Esophagus muscularis mucosa (tissue), 4 donors: ENCODE results near the gene CAMKK2. TPM values are rescaled to one million over a fixed set of nuclear protein-coding genes. Genes with fewer than 3 reads are reported as not detected.

Source experiments
- DNase-seq: peaks from one replicate; pipeline ENCODE4 v3.0.0-alpha.2; 2017; ENCODE audit errors: extremely low spot score
- H3K27ac ChIP-seq, 4 donors: fragments of 200-600 bp; sonication (generic); replicated peaks in 1 of 4; 1 replicate in 3 of 4; 2 replicates in 1 of 4; pipeline ENCODE4 v1.5.1; 2016 to 2019; ENCODE audit warnings: mild to moderate bottlenecking in 1 of 4
- H3K27me3 ChIP-seq, 4 donors: fragments of 200-600 bp; sonication (generic); one replicate each; pipeline versions ENCODE4 v1.5.1 to v1.6.0; 2016 to 2019
- H3K36me3 ChIP-seq, 4 donors: fragments of 200-600 bp; sonication (generic); one replicate each; pipeline ENCODE4 v1.5.1; 2016 to 2019
- H3K4me1 ChIP-seq, 4 donors: fragments of 200-600 bp; sonication (generic); one replicate each; pipeline ENCODE4 v1.5.1; 2016 to 2019
- H3K4me3 ChIP-seq, 4 donors: fragments of 200-600 bp; sonication (generic); 1 replicate in 2 of 4; 2 replicates in 2 of 4; pipeline ENCODE4 v1.5.1; 2016 to 2019; ENCODE audit warnings: mild to moderate bottlenecking in 4 of 4, moderate library complexity in 1 of 4
- H3K9me3 ChIP-seq, 4 donors: fragments of 200-600 bp; sonication (generic); 1 replicate in 3 of 4; 2 replicates in 1 of 4; pipeline ENCODE4 v1.5.1; 2016 to 2019
- CTCF ChIP-seq, 3 experiments: fragments of 200-600 bp in 2 of 3; fragments of 450-650 bp in 1 of 3; sonication (generic) in 2 of 3; IDR thresholded peaks; one replicate each; pipeline ENCODE4 v1.5.1; 2017 to 2019; ENCODE audit warnings: antibody characterized with exemption in 3 of 3, mild to moderate bottlenecking in 2 of 3, moderate library complexity in 1 of 3
- EP300 ChIP-seq: sonication (generic); formaldehyde crosslinking; IDR thresholded peaks from one replicate; pipeline ENCODE4 v1.6.1; 2017; ENCODE audit warnings: antibody characterized with exemption
- POLR2A ChIP-seq: fragments of 450-650 bp; IDR thresholded peaks from one replicate; pipeline ENCODE4 v1.6.1; 2017; ENCODE audit warnings: antibody characterized with exemption, moderate library complexity, mild to moderate bottlenecking, low read depth
- POLR2AphosphoS5 ChIP-seq, 2 donors: sonication (generic); formaldehyde crosslinking; IDR thresholded peaks; one replicate each; pipeline ENCODE4 v1.6.1; 2017; ENCODE audit warnings: antibody characterized with exemption in 2 of 2
- WGBS: methylation state at CpG from one replicate; pipeline ENCODE4 v1.1.5; 2018; 5-methylcytosine and 5-hydroxymethylcytosine counted together
- intact Hi-C: fragments of 100-400 bp; cut with DNase I; formaldehyde crosslinking; loops from one replicate; pipeline ENCODE4 v1.15.1; 2023
- total RNA-seq, 4 donors: library from RNA; depleted of rRNA; stranded (reverse); fragments of >200 nt; gene quantifications; one replicate each; pipeline versions ENCODE4 v1.1.0 to v1.2.1, GENCODE V29; 2016

The CAMKK2 gene
- total RNA-seq, 4 donors from 2014 or later = 23.9 to 45.0 (median 37.4) TPM

GRCh38 chr12:121295746-121296617 lies 527 bp downstream of the CAMKK2 start:
- Histone ChIP-seq H3K9me3 (no peaks in the 10 kb centered on the region), H3K4me1 (peaks cover 25 to 36% (median 33%) of the 10 kb centered on the region in 4 donors), H3K27me3 (no peaks in the 10 kb centered on the region), H3K36me3 (peaks cover 0 to 17% (median 13%) of the 10 kb centered on the region in 4 donors), H3K27ac (peak overlapping the region; percentile 86 to 90 (median 88)), H3K4me3 (peak overlapping the region; percentile 95 to 100 (median 99))
- 8% methylated on average over 8 of the region's 55 CpGs for WGBS
- no peak for DNase-seq
- intact Hi-C loops = no loop called here
- TF ChIP-seq POLR2AphosphoS5 (IDR thresholded peaks at IDR 0.05) = no peak
- no peak for TF ChIP-seq CTCF (IDR thresholded peaks at IDR 0.05)
- no peak for TF ChIP-seq POLR2A
- no peak for TF ChIP-seq EP300

- no peak for DNase-seq
- peaks cover 25 to 36% (median 33%) of the 10 kb centered on the region in 4 donors for H3K4me1 ChIP-seq
- H3K36me3 ChIP-seq = peaks cover 0 to 19% (median 15%) of the 10 kb centered on the region in 4 donors
- peak overlapping the region; percentile 95 to 100 (median 99) for H3K4me3 ChIP-seq
- no peaks in the 10 kb centered on the region for H3K27me3 ChIP-seq
- peak overlapping the region in 2 of 4 donors; percentile 86 to 90 for H3K27ac ChIP-seq
- H3K9me3 ChIP-seq = no peaks in the 10 kb centered on the region
- 54% methylated on average over 7 of the region's 7 CpGs for WGBS
- TF ChIP-seq POLR2A (no peak), CTCF (IDR thresholded peaks at IDR 0.05) (no peak), EP300 (no peak), POLR2AphosphoS5 (IDR thresholded peaks at IDR 0.05) (no peak)
- intact Hi-C loops = no loop called here
Measured at GRCh38 chr12:121295116-121295745, 1.3 kb downstream of the CAMKK2 start.

DNA sequence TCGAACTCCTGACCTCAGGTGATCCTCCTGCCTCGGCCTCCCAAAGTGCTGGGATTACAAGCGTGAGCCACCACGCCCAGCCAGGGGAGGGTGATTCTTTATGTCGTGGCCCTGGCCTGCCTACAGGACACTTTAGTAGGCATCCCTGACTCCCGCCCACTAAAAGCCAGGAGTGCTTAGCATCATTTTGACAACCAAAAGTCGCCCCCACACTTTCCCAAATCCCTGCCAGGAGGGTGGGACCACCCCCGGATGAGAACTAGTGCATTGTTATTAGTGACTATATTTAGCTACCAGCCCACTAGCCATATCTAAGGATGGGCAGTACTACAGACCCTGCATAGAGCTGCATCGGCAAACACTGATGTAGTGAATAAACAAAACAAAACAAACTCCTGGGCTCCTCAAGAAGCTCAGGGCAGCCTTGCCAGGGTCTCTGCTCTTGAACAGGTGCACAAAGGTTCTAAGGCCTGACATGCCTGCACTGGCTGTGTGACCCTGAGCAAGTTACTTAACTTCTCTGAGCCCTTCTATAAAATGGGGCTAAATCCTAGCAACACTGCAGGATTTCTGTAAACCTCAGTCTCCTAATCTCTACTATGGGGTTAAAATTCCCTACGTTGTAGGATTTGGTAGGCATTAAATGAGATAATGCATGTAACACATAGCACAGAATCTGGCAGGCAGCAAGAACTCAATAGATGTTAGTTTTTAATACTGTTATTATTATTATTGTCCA lies 2.2 kb downstream of the CAMKK2 start:
- Histone ChIP-seq H3K4me3 (no peak overlapping the region), H3K9me3 (no peaks in the 10 kb centered on the region), H3K27me3 (no peaks in the 10 kb centered on the region), H3K4me1 (peaks cover 25 to 45% (median 42%) of the 10 kb centered on the region in 4 donors), H3K36me3 (peaks cover 0 to 19% (median 15%) of the 10 kb centered on the region in 4 donors), H3K27ac (no peak overlapping the region)
- WGBS = 98% methylated on average over 2 of the region's 10 CpGs
- intact Hi-C loops = no loop called here
- TF ChIP-seq POLR2A = no peak
- TF ChIP-seq POLR2AphosphoS5 (IDR thresholded peaks at IDR 0.05) = no peak
- TF ChIP-seq EP300 = no peak
- TF ChIP-seq CTCF (IDR thresholded peaks at IDR 0.05) = no peak
- DNase-seq = no peak

DNA sequence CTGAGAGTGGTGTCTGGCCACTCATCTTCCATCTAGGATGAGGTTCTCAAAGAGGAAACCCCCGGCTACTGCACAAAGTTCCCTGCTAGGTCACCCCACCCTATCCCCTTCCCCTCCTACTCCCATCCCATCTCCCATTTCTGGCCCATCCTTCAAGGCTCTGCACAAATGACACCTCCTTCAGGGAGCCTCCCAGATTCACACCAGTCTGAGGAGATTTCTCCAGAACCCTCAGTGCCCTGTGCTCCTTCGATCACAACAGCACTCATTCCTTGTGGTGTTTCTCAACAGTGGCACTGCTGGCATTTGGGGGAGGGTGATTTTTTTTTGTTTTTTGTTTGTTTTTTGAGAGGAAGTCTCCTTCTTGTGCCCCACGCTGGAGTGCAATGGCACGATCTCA lies 2.9 kb downstream of the CAMKK2 start:
- Histone ChIP-seq H3K27me3 (no peaks in the 10 kb centered on the region), H3K4me1 (peaks cover 30 to 52% (median 48%) of the 10 kb centered on the region in 4 donors), H3K9me3 (no peaks in the 10 kb centered on the region), H3K4me3 (no peak overlapping the region), H3K36me3 (peaks cover 0 to 19% (median 15%) of the 10 kb centered on the region in 4 donors), H3K27ac (no peak overlapping the region)
- intact Hi-C loops = no loop called here
- WGBS = 88% methylated on average over 4 of the region's 4 CpGs
- TF ChIP-seq CTCF (IDR thresholded peaks at IDR 0.05) (no peak), EP300 (no peak), POLR2AphosphoS5 (IDR thresholded peaks at IDR 0.05) (no peak), POLR2A (no peak)
- no peak for DNase-seq
